Thoracic aorta (tissue), 2 donors: ENCODE results near the gene MDM4. TPM values are rescaled to one million over a fixed set of nuclear protein-coding genes. Genes with fewer than 3 reads are reported as not detected.
A peak's percentile ranks its signal among the peaks of the same experiment; 100 is the strongest.
"Not testable (repeated sequence)": the region's sequence is repeated elsewhere in the genome, so short reads cannot be mapped to it uniquely, and the experiment has no call there.

Experiments
- ATAC-seq: fragments of 150-250 bp; one replicate; pipeline ENCODE4 v1.8.0; 2017; ENCODE audit warnings: low read depth; ENCODE audit not compliant: insufficient number of reproducible peaks, low FRiP score
- DNase-seq: peaks from one replicate; pipeline ENCODE4 v3.0.0-alpha.2; 2020; ENCODE audit warnings: low spot score
- H3K27ac ChIP-seq, 2 donors: fragments of 200-600 bp; sonication (generic); 1 replicate in 1 of 2; 2 replicates in 1 of 2; pipeline ENCODE4 v1.5.1; 2016; ENCODE audit warnings: mild to moderate bottlenecking in 2 of 2, moderate library complexity in 2 of 2
- H3K27me3 ChIP-seq: fragments of 200-600 bp; sonication (generic); replicated peaks from 2 replicates; pipeline ENCODE4 v1.6.0; 2016; ENCODE audit warnings: mild to moderate bottlenecking; ENCODE audit not compliant: insufficient read depth
- H3K36me3 ChIP-seq: fragments of 200-600 bp; sonication (generic); one replicate; pipeline ENCODE4 v1.5.1; 2016
- H3K4me1 ChIP-seq, 2 donors: fragments of 200-600 bp; sonication (generic); 1 replicate in 1 of 2; 2 replicates in 1 of 2; pipeline versions ENCODE4 v1.5.1 to v1.6.0; 2016; ENCODE audit warnings: low read depth in 2 of 2, mild to moderate bottlenecking in 1 of 2; ENCODE audit not compliant: control insufficient read depth in 1 of 2
- H3K4me3 ChIP-seq: fragments of 200-600 bp; sonication (generic); 2 replicates; pipeline ENCODE4 v1.5.1; 2016; ENCODE audit warnings: mild to moderate bottlenecking
- H3K9me3 ChIP-seq: fragments of 200-600 bp; sonication (generic); 2 replicates; pipeline ENCODE4 v1.5.1; 2016
- total RNA-seq, 2 donors: library from RNA; depleted of rRNA; stranded (reverse); fragments of >200 nt; gene quantifications; one replicate each; pipeline versions ENCODE4 v1.1.0 to v1.2.3, GENCODE V29; 2016
- TF ChIP-seq, protein P1 (sequence below): fragments of 200-600 bp; sonication (generic); IDR thresholded peaks from one replicate; pipeline ENCODE4 v1.5.1; 2019; ENCODE audit warnings: antibody characterized with exemption

The MDM4 gene
- total RNA-seq, 2 donors from 2014 or later: 79.9 to 126 TPM

DNA sequence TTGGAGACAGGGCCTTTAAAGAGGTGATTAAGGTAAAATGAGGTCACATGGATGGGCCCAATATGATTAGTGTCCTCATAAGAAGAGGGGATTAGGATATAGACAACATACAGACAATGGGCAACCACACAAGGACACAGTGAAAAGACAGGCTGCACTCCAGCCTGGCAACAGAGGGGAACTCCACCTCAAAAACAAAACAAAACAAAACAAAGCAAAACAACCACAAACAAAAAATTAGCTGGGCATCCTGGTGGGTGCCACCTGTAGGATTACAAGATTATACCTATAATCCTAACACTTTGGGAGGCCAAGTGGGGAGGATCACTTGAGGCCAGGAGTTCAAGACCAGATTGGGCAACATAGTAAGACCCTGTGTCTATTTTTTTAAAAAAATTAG, 4.8 kb upstream of the MDM4 start:
- Histone ChIP-seq H3K4me3 (no peak overlapping the region), H3K27me3 (no peaks in the 10 kb centered on the region), H3K36me3 (no peaks in the 10 kb centered on the region), H3K27ac (no peak overlapping the region), H3K4me1 (peaks cover 0 to 5% of the 10 kb centered on the region in 2 donors), H3K9me3 (no peaks in the 10 kb centered on the region)
- TF ChIP-seq, protein P1, sequence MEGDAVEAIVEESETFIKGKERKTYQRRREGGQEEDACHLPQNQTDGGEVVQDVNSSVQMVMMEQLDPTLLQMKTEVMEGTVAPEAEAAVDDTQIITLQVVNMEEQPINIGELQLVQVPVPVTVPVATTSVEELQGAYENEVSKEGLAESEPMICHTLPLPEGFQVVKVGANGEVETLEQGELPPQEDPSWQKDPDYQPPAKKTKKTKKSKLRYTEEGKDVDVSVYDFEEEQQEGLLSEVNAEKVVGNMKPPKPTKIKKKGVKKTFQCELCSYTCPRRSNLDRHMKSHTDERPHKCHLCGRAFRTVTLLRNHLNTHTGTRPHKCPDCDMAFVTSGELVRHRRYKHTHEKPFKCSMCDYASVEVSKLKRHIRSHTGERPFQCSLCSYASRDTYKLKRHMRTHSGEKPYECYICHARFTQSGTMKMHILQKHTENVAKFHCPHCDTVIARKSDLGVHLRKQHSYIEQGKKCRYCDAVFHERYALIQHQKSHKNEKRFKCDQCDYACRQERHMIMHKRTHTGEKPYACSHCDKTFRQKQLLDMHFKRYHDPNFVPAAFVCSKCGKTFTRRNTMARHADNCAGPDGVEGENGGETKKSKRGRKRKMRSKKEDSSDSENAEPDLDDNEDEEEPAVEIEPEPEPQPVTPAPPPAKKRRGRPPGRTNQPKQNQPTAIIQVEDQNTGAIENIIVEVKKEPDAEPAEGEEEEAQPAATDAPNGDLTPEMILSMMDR: no peak
- no peak for DNase-seq
- no peak for ATAC-seq

DNA sequence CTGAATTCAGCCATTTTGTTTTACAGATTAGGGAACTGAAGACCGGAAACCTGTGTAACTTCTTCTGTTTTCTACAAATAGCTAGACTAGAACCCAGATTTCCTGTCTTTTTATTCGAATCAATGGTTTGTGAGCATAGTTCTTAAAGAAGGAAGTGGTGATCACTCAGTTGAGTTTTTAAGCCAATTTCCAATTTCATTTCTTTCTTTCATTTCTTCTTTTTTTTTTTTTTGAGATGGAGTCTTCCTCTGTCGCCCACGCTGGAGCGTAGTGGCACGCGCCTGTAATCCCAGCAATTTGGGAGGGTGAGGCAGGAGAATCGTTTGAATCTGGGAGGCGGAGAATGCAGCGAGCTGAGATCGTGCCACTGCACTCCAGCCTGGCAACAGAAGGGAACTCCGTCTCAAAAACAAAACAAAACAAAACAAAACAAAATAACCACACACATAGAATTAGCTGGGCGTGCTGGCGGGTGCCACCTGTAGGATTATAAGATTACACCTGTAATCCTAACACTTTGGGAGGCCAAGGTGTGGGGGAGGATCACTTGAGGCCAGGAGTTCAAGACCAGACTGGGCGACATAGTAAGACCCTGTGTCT, 3.0 kb upstream of the MDM4 start:
- TF ChIP-seq, protein P1: no peak
- DNase-seq (no peak), ATAC-seq (no peak)
- H3K4me3 ChIP-seq: no peak overlapping the region
- H3K9me3 ChIP-seq: no peaks in the 10 kb centered on the region
- H3K27me3 ChIP-seq: no peaks in the 10 kb centered on the region
- H3K4me1 ChIP-seq: peaks cover 5 to 18% of the 10 kb centered on the region in 2 donors
- peaks cover under 1% of the 10 kb centered on the region for H3K36me3 ChIP-seq
- H3K27ac ChIP-seq: peak overlapping the region in 1 of 2 donors; percentile 13

DNA sequence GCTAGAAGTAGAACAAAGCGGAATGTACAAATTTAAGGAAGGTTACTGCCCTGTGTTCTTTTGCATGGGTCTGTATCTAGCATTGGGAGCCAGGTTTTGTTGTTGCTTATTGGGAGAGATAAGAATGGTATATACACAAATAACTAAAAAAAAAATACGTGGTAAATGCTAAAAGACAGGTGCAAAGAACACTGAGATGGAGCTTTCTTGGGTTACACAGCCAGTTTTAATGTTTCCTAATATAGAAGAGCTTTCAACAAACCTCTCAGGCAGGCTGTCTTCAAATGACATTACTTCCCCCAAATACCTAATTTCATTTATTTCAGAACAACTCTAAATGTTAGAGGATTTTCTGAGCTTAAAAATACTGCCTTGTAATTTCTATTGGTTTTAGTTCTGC, 1.4 kb upstream of the MDM4 start:
- ATAC-seq: no peak
- H3K4me3 ChIP-seq: no peak overlapping the region
- TF ChIP-seq, protein P1: no peak

DNA sequence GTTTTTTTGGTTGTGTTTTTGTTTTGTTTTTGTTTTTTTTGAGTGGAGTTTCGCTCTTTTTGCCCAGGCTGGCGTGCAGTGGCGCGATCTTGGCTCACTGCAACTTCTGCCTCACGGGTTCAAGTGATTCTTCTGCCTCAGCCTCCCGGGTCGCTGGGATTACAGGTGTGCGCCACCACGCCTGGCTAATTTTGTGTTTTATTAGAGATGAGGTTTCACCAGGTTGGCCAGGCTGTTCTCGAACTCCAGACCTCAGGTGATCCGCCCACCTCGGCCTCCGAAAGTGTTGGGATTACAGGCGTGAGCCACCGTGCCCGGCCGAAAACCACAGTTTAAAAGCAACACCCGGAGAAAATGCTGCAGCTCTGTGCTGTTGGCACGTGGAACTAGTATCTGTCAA, 1.2 kb downstream of the MDM4 start:
- Histone ChIP-seq H3K4me3 (peak overlapping the region; percentile 84), H3K4me1 (peaks cover 12 to 28% of the 10 kb centered on the region in 2 donors)
- not testable (repeated sequence) for DNase-seq, H3K27me3 ChIP-seq, H3K27ac ChIP-seq, ATAC-seq, H3K9me3 ChIP-seq, H3K36me3 ChIP-seq

More for the DNA sequence above, 1.4 kb upstream of the MDM4 start:
- no peak for DNase-seq
- Histone ChIP-seq H3K27me3 (no peaks in the 10 kb centered on the region), H3K9me3 (no peaks in the 10 kb centered on the region), H3K27ac (no peak overlapping the region), H3K4me1 (peaks cover 5 to 24% of the 10 kb centered on the region in 2 donors), H3K36me3 (peaks cover 6% of the 10 kb centered on the region)

DNA sequence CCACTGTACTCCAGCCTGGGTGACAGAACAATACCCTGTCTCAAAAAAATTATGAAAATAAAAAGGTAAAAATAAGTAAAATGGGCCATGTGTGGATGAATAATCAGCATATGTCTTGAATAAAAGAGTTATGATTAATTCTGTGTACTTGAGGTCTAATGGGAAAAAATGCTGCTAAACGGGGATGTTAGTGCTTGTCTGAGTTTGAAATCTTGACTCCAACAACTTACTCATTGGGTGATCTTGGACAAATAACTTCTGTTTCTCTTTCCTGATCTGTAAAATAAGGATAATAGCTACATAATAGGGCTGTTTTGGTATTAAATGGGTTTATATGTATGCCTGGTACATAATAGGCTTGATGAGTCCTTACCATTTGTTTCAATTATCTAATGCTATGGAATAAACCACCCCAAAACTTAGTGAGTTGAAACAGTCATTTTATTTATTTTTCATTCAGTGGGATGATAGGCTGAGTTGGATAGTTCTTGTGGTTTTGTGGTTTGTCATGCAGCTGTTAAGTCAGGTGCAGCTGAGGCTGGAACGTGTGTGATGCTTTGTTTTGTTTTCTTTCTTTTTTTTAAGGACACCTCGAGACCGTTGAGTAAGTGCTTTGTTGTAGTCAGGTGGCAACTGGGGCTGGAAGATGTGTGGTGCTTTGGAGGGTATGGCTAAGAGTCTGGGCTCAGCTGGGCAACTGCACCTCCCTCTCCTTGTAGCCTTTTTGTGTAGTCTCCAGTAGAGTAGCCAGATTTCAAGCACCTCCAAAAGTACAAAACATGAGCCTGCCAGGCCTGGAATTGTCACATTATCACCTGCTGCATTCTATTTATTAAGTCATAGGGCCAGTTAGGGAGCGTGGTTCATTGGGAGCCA, 4.9 kb downstream of the MDM4 start:
- no peak for ATAC-seq
- Histone ChIP-seq H3K27me3 (no peaks in the 10 kb centered on the region), H3K27ac (no peak overlapping the region), H3K9me3 (no peaks in the 10 kb centered on the region), H3K4me3 (no peak overlapping the region), H3K36me3 (peaks cover 8% of the 10 kb centered on the region), H3K4me1 (peaks cover 12 to 24% of the 10 kb centered on the region in 2 donors)
- TF ChIP-seq, protein P1: no peak
- no peak for DNase-seq

DNA sequence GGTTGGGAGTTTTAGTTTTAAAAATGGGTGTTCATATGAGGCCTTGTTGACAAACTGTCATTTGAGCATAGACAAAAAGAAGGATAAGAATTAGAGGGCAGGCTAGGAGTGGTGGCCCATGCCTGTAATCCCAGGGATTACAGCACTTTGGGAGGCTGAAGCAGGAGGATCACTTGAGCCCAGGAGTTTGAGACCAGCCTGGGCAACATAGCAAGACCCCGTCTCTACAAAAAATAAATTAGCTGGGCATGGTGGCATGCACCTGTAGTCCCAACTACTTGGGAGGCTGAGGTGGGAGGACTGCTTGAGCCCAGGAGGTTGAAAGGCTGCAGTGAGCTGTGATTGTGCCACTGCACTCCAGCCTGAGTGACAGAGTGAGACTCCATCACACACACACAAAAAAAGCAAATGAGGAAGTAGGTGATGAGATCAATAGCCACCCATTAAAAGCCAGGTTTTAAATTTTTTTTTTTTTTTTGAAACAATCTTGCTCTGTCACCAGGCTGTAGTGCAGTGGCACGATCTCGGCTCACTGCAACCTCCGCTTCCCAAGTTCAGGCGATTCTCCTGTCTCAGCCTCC, 5.8 kb downstream of the MDM4 start:
- not testable (repeated sequence) for H3K27ac ChIP-seq, H3K4me3 ChIP-seq, H3K27me3 ChIP-seq, H3K9me3 ChIP-seq, DNase-seq, ATAC-seq
- H3K4me1 ChIP-seq: peaks cover 12 to 22% of the 10 kb centered on the region in 2 donors
- peaks cover 17% of the 10 kb centered on the region for H3K36me3 ChIP-seq
